Measurements from ENCODE around the gene SESN3.

The SESN3 gene

DNA sequence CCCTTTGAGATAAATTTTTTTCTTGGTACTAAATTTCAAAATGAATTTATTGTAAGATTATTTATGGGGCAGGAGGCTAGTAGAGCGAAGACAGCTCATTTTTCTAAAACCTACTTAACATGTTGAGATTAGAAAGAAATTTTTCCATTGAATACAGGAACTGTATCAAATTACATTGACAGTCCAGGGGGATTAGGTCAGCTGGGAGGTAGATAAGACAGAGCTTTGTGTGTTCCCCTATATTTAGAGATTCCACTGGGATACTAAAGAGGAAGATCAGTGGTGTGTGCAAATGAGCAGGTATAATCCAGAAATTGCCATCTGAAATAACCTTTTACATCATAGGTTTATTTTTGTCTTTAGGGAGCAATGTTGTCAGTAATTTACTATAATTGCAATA, 109.3 kb downstream of the SESN3 start:
- no peak for DNase-seq (ENCODE audit: low spot score)

DNA sequence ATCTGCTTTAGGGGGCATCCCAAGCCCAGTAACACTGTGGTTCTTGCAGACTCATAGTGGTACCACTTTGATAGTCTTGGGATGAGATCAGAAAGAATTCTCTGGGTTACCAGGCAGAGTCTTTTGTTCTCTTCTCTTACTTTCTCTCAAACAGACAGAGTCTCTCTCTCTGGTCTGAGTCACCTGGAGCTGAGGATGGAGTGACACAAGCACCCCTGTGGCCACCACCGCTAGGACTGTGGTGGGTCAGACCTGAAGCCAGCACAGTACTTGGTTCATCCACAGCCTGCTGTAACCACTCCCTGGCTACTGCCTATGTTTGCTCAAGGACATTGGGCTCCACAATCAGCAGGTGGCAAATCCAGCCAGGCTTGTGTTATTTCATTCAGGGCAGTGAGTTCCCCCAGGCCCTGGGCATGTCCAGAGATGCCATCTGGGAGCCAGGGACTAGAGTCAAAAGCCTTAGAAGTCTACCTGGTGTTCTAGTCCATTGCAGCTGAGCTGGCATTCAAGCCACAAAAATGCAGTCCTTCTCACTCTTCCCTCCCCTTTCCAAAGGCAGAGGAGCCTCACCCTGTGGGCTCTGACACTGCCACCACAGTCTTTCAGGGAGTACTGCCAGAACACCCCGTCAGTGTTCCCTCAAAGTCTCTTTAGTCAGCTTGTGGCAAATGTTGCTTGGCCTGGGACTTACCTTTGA, 111.5 kb downstream of the SESN3 start:
- DNase-seq (ENCODE audit: low spot score): no peak

DNA sequence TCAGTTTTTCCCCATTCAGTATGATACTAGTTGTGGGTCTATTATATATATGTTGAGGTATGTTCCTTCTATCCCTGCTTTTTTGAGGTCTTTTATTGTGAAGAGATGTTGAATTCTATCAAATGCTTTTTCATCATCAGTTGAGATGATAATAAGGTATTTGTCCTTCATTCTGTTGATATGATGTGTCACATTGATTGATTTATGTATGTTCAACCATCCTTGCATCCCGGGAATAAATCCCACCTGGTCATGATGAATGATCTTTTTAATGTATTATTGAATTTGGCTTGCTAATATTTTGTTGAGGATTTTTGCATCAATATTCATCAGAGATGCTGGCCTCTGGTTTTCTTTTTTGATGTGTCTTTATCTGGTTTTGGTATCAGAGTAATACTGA, 115.4 kb downstream of the SESN3 start:
- DNase-seq (ENCODE audit: low spot score): no peak
